Measurements from ENCODE around the gene NR1H3.

- TF ChIP-seq CTCF (IDR thresholded peaks at IDR 0.05): peak in 3 of 6 experiments; percentile 25 to 37 (median 36)
- TF ChIP-seq POLR2A (IDR thresholded peaks at IDR 0.05): peak; percentile 64 to 84
Observed at GRCh38 chr11:47248664-47249377, 9.0 kb upstream of the NR1H3 start, which contains the start of gene ACP2.
